C4-2B (cell line): Measurements from ENCODE around the gene WNT7B.

ENCODE experiments used
- CTCF ChIP-seq: fragments of 450-650 bp; conservative IDR thresholded peaks from 2 replicates; pipeline ENCODE4 v1.5.1; 2017; ENCODE audit warnings: mild to moderate bottlenecking
- ZFX ChIP-seq: fragments of 450-650 bp; IDR thresholded peaks from 2 replicates; pipeline ENCODE4 v1.6.1; 2017

DNA sequence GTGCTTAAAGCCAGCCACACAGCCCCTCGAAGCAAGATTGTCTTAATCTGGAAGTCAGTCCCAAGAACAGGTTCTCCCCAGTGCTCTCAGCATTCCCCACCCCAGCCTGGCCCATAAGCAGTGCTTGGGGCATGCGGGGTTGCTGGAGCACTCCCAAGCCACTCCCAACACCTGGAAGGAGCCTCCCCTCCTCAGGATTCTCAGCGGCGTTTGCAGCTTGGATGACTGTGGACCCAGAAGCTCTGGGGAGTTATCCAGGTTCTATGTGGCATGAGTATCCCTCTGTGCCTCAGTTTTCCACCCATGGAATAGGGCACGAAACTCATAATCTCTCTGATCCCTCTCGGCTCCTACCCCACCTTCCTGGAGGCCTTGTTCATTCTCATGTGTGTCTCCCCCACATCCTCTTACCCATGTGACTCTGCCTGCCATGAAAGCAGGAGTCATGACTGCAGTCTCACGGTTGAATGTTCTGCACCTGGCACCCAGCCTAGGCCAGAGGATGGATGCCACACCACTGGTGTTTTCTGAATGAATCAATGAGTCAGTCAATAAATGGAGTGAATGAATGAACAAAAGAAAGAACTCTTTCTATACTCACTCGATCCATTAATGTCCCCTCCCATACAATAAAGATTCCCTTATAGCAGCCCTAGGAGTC is 33.4 kb upstream of the WNT7B start:
- TF ChIP-seq CTCF (no peak), ZFX (no peak)
